Dermis blood vessel endothelial cell (primary cell): Measurements from ENCODE around the gene MREG. TPM values are rescaled to one million over a fixed set of nuclear protein-coding genes. Genes with fewer than 3 reads are reported as not detected.
"Not testable (repeated sequence)": the region's sequence is repeated elsewhere in the genome, so short reads cannot be mapped to it uniquely, and the experiment has no call there.

Experiments used
- DNase-seq: peaks from one replicate; pipeline ENCODE4 v3.0.0; 2010
- total RNA-seq: library from RNA; depleted of rRNA; stranded (reverse); fragments of >200 nt; gene quantifications from 2 replicates; pipeline ENCODE4 v1.2.3, GENCODE V29; 2014

MREG gene
- total RNA-seq, 1 donor from 2014 or later: 2.0 TPM

DNA sequence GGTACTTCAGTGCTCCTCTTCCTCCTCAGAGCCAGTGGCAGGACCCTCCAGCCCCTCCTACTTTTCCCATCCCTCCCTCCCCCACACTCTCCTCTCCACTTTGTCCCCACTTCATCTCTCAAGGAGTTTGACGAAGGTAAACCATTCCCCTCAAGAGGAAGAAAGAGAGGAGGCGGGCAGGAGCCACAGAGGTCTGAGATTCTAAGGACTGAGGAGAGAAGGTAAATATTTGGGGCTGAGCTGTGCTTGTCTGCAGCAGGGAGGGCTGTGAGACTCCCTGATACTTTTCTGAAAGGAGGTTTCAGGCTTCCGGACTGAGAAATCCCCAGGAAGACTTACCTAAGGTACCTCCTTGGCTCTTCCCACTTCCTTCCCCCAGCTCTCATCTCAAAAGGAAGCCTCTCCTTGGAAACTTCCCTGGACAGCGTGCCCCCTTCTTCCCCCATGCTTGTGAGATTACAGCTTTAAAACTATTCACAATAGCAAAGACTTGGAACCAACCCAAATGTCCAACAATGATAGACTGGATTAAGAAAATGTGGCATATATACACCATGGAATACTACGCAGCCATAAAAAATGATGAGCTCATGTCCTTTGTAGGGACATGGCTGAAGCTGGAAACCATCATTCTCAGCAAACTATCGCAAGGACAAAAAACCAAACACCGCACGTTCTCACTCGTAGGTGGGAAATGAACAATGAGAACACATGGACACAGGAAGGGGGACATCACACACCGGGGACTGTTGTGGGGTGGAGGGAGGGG lies 55.8 kb downstream of the MREG start:
- DNase-seq: not testable (repeated sequence)

DNA sequence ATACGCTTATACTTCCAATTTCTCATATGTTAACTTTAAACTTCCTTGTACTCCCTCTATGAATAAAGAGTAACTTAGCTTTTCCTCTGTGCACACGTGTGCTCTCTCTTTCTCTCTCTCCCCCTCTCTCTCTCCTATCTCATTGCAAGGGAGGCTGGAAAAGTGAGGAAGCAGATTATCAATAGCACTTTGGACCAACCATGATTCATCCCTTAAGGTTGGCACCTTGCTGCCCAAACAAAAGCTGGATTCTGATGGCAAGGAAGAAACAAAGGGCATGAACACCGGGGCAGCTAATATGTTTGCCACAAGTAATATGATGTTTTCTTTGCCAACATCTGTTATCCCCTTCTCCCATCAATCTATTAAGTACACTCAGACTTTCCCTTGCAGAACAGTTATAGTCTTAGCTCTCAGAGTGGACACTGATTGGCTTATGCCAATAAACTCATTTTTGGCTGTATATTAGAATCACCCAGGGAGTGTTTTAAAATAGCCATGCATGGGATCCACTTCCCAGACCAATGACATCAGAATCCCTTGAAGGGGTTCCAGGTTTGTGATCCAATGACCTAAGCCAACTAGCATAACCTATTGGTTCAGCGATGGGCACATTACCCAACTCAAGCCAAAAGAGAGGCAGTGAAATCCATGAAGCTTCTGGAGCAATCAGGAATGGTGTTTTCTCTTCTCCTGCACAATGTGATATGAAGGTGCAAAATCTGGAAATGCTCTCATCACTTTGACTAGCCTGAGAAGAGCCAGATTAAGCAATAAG lies 60.3 kb downstream of the MREG start:
- no peak for DNase-seq

DNA sequence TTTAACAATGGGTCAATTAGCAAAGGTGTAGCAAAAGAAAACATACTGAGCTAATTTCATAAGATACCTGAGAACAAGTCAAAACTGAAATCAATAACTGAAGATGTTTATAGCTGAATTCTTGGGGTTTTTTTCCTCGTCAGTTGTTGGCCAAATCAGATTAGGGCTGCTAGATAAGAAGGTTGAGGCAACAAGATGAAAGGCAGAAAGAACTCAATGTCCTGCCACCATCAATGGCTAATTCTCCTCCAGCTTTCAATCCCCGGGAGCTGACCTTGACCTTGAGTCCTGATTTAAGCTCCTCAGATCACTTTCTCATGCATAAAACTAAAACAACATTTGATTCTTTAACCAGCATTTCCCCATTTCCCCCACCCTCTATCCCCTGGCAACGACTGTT lies 61.8 kb downstream of the MREG start:
- DNase-seq: no peak

DNA sequence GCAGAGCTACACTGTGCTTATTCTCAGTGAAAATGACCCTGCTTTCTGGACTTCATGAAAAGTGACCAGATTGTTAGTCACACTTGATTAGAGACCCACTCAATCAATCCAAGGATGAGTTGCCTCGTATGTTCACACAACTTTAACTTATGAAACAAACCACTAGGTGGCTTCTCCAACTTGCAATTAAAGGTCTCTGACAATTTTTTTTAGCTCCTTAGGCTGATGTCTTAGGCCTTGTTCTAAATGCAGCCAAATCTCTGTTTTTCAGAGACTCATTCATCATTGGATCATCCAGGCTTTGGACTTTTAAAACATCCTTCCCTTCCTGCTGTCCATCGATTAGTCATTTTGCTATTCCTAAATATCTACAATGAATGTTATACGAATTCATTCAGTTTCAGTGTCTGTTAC lies 63.4 kb downstream of the MREG start:
- peak; percentile 68 for DNase-seq

DNA sequence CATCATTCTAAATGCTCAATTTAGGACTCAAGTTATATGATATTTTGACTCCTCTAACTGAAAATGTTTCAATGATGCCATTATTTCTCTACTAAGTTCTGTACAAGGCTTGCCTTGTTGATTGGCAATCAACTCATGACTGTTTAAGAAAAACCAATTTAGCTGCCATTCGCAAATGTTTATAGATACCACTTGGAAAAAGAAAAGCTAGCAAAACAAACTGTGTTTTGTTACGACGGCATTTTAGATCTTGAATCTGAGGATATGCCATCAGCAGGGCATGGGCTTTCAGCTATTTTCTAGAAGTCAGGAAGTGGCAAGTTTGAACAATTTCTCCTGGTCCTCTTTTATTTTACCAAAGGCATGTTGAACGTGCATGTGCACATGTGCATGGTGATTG lies 65.3 kb downstream of the MREG start:
- DNase-seq: no peak

DNA sequence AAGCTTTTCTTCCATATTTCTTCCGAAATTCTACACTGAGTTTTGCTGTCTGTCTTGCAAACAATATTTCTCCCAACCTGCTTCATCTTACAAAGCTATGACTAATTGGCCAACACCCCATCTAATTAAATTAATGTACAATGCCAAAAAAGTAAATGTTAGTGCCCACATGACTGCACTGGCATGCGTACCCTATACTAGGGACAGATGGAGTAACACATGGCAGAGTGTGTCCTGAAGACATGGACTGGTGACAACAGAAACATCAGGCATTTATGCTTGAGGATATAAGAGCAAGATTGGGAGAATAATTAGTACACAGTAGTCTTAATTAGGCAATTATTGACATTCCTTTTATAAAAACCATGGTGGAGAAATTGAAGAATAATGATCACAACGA lies 66.8 kb downstream of the MREG start:
- no peak for DNase-seq

DNA sequence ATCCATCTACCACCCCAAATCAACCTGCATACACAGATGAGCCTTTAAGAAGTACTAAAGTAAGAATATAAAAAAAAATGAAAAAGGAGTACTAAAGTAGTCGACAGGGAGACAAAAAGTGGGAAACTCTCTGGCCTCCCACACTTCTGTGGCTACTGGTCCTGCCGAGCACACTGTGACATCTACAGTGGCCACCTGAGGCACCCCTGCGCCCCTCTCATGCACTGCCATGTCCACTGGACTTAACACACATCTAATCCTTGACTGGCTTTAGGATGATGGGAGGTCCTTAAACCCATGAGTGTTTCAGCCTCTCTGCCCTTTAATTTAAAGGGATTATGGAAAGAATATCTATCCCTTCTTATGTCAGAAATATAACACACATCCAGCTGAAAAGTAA lies 71.2 kb downstream of the MREG start:
- DNase-seq: no peak

DNA sequence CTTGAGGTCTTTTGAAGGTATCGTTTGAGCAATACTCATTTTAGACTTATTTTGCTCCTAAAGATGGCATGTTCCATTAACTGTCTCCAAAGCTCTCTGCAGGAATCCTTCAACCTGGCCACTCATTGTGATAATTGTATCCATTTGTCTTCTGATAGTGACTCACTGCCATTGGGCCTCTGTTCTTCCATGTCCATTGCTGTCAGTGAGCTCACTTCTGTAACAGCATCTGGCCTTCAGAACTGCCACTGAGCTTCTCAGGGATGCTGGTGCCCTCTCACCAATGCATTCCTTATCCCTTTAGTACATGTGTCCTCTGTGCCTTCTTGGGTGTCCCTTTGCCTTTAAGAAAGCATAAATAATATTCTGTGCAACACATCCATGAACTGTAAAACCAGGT lies 71.6 kb downstream of the MREG start:
- no peak for DNase-seq

DNA sequence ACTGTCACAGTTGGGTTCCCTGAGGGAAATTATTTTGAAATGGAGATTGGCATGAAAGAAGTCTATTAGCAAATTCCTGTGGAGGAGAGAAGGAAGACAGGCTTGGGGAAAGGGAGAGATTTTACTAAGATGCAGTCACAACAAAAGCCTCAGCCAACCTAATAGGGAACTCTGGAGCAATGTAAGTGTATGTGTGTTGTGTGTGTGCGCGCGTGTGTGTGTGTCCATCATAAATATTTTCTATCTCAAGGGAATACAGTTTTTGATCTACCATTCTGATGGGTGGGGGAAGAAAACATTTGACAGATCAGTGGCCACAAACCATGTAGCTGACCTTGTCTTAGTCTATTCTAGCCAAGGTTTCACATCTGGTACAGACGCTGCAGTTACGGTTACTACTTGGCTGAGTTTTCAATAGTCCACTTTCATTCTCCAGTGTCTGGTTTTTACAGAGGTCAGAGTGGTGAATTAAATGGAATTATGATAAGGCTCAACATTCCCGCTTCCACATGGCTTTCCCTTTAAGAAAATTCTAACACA lies 72.6 kb downstream of the MREG start:
- DNase-seq: no peak

DNA sequence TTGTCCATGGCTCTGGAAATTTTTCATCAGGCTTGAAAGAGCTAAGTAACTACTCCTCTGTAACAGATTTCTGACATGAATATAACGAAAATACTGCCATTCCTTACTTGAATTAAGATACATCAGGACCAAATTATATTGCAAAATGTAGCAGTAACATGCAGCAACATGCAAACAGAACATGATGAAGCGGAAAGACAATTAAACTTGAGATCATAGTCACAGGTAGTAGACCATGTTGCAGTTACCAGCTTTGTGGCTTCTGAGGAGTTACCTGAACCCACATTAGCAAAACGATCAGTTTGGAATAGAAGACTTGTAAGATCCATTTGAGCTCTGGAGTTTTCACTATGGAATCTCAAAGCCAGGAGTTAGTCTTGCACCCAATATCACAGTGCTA lies 76.2 kb downstream of the MREG start:
- no peak for DNase-seq

DNA sequence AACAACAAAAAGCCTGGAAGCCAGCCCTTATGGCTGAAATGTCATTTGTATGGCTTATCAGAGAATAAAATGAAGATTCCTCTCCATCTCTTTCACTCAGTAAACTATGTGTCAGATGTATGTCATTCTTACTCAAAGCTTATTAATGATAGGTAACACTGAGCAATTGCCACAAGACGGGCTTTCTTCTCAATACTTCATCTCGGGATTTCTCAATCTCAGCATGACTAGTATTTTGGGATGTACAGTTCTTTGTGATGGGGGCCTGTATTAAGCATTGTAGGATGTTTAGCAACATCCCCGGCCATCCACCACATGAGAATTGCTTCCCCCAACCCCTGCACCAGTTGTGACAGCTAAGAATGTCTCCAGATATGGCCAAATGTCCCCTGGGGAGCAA lies 80.2 kb downstream of the MREG start:
- no peak for DNase-seq

DNA sequence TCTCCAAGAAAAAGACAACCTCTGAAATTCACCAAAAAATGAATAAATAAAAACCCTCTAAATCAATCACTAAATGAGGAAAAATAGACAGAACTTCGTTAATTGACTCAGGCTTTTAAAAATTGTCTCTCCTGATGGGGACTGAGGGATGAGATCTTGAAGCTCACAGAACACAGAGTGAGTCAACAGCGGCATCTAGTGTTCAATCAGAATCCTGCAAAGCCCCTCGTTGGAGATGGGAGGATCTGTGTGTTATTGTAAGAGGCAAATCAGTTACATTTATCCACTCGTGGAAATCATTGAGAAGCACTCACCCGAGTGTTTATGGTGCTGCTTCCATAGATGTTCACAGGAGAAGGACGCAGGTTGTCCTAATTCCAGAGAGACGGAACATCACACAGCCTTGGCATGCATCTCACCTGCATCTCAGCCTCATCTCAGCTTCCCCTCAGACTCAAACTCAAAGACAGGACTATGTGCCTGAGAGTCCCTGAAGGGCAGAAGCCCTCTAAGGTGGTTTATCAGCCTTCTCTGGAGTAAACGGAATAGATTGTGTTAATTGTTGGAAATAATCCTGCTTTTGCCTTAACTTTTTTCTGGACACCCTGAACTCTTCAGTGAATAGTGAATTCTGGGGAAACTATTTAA lies 82.0 kb downstream of the MREG start:
- DNase-seq: peak; percentile 88

DNA sequence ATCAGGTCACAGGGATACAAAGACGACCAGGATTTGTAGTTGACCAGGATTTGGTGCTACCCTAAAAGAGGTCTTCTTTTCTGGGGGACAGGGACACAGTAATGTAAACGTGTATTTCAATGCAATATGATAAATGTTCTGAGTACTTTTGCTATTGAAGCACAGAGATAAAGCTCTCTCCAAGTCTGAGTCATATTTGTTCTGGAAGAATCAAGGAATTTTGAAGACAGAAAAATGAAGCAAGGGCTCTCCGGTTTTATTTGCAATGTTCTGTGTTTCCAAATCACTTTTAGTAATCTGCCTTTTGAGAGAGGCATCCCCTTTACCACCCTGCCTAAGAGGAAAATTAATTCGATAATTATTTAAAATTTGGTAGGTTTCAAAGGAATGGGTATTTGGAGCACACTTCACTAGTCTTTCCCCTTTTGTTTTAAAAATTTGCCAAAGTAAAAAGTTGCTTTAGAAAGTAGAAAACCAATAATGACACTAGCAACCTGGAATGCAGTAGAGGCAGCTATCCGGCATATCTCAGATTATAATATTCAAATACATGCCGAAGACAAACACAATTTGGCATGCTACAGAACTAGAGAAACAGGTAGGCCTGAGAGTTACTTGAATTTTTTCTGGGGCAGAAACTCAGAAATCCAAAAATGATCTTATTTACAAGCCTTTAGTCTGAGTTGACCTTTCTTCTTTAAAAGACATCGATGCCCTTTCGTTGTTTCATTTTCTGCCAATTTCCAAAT lies 82.7 kb downstream of the MREG start:
- no peak for DNase-seq

DNA sequence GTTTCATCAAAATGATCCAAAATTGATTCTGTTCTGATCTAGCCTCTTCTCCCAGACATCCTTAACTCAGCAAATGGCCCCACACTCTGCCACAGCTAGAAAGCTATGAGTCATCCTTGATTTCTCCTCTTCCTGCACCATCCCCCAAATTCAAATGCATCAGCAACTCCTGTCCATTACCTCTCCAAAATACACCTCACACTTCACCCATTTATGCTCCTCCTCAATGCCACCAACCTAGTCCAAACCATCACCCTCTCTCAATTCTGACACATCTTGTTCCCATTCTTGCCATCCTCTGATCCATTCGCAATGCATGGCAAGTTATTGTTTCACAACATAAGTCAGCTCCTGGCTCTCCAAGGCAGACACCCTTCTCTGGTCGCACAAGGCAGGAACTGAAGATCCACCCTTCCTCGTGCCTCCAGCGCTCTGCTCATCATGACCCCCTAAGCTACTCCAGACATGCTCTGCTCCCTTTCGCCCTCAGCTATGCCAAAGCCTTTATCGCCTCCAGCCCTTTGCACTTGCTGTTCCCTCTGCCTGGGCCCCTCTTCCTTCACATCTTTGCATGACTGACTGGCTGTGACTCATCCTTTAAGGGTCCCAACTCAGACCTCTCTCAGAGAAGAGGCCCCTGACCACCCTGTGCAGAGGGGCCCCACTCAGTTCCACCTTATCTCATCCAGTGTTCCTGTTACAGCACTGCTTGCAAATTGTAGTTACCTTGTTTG lies 83.6 kb downstream of the MREG start:
- DNase-seq: no peak

DNA sequence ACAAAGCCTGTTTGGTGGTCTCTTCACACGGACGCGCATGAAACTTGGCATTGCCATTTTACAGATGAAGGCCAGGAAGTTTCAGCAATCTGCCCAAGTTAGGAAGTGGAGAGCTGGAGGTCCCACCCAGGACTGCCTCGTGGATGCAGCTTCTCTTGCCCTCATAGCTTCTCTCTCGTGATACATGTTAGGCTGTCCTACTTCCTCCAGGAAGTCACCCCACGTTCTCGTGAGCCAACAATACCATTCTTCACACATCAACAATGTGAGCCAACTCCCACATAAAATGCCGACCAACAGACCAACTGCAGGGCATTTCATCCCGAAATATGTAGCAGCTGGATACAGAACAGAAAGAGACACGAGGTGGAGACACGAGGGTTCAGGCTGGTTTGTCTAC lies 85.3 kb downstream of the MREG start:
- DNase-seq: no peak

DNA sequence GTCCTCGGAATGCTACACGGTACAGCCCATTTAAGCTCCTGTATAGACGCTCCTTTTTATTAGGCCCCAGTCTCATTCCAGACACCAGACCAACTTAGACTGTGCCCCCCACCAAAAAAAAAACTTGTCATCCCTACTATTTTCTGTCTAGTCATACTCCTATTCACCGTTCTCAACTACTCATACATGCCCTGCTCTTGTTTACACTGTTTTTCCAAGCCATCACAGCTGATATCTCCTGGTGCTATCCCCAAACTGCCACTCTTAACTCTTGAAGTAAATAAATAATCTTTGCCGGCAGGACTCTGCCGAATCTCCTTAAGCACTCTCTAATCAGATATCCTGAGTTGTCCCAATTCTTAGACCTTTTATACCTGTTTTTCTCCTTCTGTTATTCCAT lies 86.4 kb downstream of the MREG start:
- DNase-seq: not testable (repeated sequence)

DNA sequence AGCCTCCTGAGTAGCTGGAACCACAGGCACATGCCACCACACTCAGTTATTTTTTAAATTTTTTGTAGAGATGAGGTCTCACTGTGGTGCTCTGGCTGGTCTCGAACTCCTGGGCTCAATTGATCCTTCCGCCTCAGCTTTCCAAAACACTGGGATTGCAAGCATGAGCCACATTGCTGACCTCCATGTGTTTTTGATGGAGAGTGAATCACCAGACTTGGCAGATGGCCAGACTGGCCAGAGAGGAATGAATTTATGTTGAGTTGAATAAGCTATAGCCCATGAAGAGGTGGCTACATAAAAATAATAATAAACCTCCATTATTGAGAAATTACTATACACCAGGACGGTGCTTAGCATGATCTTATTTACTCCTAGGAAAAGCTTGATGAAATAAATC lies 91.5 kb downstream of the MREG start:
- peak; percentile 87 for DNase-seq

DNA sequence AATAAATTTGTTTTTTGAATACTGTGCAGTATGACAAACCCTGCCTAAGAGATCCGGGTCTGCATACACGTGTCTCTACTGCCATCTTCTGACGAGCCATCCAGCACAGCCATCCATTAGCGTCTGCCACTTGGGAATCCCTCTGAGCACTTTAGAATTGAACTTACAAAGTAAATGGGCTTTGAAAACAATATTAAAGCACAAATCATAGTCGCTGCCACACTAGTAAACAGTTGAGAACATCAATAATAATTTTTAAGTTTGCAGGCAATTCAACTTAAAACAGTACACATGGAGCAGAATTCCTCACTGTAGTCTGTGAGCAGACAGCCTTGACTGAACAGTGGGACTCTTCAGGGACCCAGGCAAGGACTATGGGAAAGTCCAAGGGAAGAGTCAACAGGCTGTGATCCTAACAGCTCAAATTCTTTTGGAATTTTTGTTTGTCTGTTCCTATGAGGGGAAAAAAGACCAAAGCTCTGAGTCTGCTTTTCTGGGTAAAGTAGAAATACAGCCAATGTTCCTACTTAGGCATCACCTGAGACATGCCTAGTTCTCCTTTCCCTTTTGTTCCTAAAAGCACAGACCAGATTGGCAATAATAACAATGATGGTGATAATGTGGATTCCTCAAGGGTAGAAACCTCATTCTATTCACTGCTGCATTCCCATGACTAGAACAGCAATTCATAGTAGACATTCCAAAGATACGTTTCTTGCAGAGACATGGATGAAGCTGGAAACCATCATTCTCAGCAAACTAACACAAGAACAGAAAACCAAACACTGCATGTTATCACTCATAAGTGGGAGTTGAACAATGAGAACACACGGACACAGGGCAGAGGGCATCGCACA lies 92.9 kb downstream of the MREG start:
- DNase-seq: peak; percentile 91

DNA sequence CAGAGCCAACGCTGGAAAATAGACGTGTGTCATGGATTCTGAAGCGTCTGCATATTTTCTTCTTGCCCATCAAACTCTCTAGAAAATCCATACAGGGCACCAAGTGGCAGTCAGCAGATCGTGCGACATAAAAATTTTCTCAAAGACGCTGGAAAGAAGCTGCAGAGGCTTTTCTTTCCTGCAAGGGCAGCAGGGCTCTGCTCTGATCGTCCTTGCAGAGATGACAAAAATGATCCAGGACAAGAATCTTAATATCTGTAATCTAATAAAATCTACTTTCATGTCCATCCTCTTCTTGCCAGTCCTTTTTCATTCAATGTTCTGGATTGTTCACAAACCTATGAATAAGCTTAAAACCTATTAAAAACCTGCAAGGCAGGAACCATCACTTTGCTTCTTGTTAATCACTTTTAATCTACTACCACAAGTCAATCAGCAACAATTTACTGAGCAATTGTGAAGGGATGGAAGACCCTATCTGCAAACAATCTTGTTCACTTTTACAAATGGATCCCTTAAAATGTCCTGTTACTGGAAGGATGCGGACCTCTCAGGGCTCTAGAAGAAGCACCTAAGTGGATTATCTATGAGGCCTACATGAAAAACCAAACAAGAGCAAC lies 93.6 kb downstream of the MREG start:
- DNase-seq: no peak

DNA sequence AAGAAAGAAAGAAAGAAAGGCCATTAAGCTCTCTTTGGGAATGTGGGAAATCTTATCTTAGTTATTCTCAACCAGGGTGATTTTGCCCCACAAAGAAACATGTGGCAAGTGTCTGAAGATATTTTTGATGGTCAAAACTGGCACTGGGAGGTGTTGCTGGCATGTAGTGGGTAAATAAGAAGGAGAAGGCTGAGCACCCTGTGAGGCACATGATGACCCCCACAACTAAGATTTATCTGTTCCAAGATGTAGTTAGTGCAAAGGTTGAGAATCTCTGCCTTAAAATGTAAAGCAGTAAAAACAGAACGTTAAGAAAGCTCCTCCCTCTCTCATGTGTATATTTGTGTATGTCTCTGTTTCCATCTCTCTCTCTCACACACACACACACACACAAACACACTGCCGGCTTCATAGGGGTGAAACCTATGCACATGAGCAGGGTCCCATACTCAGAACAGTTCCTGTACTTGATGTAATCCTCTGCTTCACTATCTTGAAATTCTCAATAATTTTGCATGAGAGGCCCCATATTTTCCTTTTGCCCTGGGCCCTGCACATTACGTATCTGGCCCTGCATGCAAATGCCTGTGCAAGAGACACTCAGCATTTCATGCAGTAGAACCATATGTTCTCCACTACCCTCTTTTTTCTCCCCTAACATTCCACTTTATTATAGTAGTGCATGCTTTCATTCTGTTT lies 94.3 kb downstream of the MREG start:
- no peak for DNase-seq
